ENCODE data around the gene F2R.
"Not testable (repeated sequence)": the region's sequence is repeated elsewhere in the genome, so short reads cannot be mapped to it uniquely, and the experiment has no call there.

The F2R gene

GRCh38 chr5:76720988-76721569 lies 5.2 kb downstream of the F2R start:
- DNase-seq (ENCODE audit: low read depth): no peak

DNA sequence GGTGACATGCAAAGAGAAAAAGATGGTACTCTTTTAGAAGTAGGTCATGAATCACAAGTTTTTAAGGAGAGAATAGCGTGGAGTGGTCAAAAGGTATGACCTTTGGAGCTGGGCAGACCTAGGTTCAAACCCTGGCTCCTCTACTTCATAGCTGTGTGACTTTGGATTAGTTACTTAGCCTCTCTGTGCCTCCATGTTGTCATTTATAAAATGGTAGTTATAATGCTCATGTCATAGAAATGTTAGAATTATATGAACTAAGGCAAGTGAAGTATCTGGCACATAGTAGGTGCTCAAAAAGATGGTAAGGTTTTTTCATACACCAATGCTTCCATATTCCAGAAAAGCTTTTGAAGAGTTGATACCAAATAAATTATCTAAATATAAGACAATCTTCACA lies 7.3 kb downstream of the F2R start:
- no peak for DNase-seq (ENCODE audit: low read depth)

- DNase-seq (ENCODE audit: low read depth): no peak
Observed at GRCh38 chr5:76723906-76724305, 8.0 kb downstream of the F2R start.

- no peak for DNase-seq (ENCODE audit: low read depth)
Observed at GRCh38 chr5:76724871-76725270, 8.9 kb downstream of the F2R start.

- DNase-seq (ENCODE audit: low read depth): no peak
Observed at GRCh38 chr5:76728965-76729364, 13.0 kb downstream of the F2R start.

GRCh38 chr5:76729373-76730290 lies 13.7 kb downstream of the F2R start:
- DNase-seq (ENCODE audit: low read depth): no peak

DNA sequence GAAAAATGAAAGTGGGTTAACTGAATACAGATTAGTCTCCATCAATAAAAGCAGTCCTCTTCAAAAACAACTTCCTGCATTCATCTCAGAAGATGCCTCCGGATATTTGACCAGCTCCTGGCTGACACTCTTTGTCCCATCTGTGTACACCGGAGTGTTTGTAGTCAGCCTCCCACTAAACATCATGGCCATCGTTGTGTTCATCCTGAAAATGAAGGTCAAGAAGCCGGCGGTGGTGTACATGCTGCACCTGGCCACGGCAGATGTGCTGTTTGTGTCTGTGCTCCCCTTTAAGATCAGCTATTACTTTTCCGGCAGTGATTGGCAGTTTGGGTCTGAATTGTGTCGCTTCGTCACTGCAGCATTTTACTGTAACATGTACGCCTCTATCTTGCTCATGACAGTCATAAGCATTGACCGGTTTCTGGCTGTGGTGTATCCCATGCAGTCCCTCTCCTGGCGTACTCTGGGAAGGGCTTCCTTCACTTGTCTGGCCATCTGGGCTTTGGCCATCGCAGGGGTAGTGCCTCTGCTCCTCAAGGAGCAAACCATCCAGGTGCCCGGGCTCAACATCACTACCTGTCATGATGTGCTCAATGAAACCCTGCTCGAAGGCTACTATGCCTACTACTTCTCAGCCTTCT lies 16.6 kb downstream of the F2R start:
- DNase-seq (ENCODE audit: low read depth): no peak

- no peak for DNase-seq (ENCODE audit: low read depth)
Observed at GRCh38 chr5:76733049-76733417, 17.1 kb downstream of the F2R start.

DNA sequence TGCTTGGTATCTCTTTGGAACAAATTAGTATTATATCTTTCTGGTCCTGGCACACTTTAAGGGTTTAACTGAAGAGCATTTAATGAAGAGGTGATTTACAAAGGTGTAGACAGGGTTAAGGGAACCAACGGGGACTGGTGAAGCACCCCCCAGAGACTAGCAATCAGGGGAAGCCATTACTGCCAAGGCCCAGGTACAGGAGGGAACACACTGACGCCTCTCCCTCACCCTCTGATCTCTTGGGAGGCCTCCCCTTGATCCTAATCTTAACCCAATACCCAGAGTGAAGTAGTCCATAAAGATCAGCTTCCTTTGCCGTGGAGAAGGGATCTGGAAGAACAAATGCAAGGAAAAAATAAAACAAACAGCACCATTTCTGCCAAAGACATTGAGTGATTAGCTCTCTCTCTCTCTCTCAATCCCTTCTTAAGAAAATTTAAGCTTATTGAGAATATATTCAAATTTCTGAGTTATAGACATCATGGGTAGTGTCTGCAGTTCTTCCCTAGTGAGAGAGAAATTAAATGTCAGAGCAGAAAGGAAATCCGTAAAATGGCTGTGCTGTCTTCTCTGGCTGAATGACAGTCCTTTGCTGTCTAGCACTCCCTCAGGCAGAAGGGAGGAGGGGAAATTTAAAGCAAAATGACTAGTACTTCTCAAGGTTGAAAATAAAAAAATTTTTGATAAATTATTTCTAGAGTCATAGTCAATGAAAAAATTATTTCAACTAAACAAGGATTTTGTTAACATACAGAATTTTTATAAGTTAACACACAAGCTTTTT lies 20.0 kb downstream of the F2R start:
- DNase-seq (ENCODE audit: low read depth): no peak

- no peak for DNase-seq (ENCODE audit: low read depth)
Observed at GRCh38 chr5:76736679-76737556, 21.0 kb downstream of the F2R start.

DNA sequence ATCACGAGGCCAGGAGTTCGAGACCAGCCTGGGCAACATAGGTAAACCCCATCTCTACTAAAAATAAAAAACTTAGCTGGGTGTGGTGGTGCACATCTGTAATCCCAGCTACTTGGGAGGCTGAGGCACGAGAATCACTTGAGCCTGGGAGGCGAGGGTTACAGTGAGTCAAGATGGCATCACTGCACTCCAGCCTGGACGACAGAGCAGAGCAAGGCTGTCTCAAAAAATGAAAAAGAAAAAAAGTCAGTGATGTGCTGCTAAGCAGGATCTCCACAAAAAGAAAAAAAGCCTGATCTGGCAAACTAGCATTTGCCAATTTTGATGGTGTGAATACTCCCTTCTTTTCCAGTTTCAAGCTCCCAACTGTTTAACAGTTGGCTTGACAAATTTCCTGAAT lies 21.9 kb downstream of the F2R start:
- no peak for DNase-seq (ENCODE audit: low read depth)

- not testable (repeated sequence) for DNase-seq (ENCODE audit: low read depth)
Observed at GRCh38 chr5:76741506-76741905, 25.6 kb downstream of the F2R start.

- DNase-seq (ENCODE audit: low read depth): no peak
Observed at GRCh38 chr5:76742583-76742982, 26.7 kb downstream of the F2R start.

- DNase-seq (ENCODE audit: low read depth): no peak
Observed at GRCh38 chr5:76744632-76745031, 28.7 kb downstream of the F2R start.

DNA sequence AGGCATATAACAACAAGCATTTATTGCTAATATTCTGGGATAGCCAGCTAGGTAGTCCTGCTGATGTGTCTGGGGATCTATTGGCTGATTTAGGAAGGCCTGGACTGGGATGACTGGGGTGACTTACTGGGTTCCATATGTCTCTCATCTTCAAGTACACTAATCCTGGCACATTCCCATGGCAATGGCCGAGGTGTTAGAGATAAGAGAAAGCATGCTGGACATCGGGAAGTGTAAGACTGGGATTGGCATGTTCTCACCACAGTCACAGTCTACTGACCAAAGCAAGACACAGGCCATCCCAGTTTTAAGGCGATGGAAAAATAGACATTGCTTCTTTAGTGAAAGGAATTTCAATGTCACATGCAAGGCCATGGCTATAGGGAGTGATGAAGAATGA lies 29.7 kb downstream of the F2R start:
- no peak for DNase-seq (ENCODE audit: low read depth)

DNA sequence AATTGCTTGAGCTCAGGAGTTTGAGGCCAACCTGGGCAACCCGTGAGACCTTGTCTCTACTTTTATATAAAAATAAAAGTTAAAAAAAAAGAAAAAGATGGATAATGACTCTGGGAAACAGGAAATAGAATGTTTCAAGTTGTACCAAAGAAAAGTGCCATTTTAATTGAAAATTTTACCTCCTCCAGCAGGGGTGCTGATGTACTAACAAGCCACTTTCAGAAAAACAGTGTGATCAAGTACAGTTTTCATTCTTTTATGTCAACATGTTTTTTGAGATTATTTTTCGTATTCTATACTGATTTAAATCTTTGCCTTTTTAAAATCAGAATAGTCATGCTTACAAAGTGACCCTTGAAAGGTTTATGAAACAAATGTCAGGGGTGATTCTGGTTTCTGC lies 30.8 kb downstream of the F2R start:
- no peak for DNase-seq (ENCODE audit: low read depth)

DNA sequence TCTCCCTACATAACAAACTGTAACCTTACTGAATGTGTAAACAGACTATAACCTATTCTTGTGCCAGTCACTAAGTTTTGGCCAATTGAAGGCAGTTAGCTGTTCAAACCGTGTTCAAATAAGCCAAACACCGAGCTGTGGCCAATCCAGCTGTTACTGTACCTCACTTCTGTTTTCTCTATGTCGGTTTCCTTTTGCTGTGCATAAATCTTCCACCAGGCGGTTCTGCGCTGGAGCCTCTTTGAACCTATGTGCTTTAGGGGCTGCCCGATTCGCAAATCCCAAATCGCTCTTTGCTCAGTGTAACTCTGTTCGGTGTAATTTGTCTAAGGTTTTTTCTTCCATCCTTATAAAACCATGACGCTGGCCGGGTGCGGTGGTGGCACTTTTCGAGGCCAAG lies 31.8 kb downstream of the F2R start:
- DNase-seq (ENCODE audit: low read depth): no peak

DNA sequence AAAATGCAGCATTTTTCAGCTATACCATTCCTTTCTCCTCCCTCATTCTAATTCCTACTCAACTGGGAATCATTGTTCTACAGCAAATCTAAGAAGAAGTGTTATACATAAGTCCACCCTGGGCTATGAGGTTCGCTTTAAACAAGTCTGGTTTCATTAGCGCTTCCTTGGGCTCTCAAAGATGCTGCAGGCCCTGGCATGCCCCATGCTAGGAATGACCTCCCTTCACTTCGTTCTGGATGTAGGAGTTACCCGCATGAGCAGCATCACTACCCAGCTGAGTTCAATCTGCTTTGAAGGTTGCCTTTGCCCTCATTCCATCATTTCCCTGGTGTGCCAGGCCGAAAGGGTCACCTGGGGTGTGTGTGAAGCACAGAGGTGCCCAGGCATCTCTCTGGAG lies 35.4 kb downstream of the F2R start:
- no peak for DNase-seq (ENCODE audit: low read depth)

- DNase-seq (ENCODE audit: low read depth): no peak
Observed at GRCh38 chr5:76754668-76755078, 38.7 kb downstream of the F2R start.

- DNase-seq (ENCODE audit: low read depth): no peak
Observed at GRCh38 chr5:76755779-76756637, 40.1 kb downstream of the F2R start.

Data from activated T-cell treated with anti-CD3 and anti-CD28 coated beads for 48 hours (primary cell).